Measurements from ENCODE around the gene RGS21.
"Not testable (repeated sequence)": the region's sequence is repeated elsewhere in the genome, so short reads cannot be mapped to it uniquely, and the experiment has no call there.

Gene RGS21

GRCh38 chr1:192316942-192317450 lies at the start of gene RGS21:
Gene RGS21, plus strand, starts transcription at chr1:192316992. Its CDS starts 26,045 bp downstream, at chr1:192343037.
- DNase-seq, result no peak

DNA sequence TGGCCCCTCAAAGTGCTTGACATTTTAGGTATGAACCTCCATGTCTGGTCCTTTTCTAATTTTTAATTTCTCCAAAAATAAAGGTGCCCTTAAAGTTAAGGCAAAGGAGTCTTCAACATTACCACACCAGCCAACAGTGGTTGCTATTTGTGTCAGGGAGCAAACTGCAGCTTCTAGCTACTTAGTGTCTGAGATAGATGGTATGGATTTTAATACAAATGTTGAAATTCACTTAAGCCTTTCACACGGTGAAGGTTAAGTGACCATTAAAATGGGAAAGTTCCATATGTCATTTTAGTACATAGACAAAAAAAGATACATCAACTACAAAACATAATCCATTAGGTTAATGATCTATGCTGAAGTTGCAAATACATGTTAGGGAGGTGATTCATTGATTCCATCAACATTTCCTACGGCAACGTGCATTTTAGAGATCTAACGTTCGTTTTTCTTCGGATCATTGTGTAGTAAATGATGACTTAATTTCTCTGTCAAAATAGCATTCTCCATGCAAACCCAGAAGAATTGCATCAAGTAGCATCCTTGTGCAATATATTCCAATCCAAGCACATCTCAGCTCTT lies 48.2 kb upstream of the RGS21 start:
- DNase-seq, result no peak

- no peak for DNase-seq
These were observed 46.4 kb upstream of the RGS21 start for GRCh38 chr1:192270398-192270797.

- DNase-seq, result no peak
These were observed 44.1 kb upstream of the RGS21 start for GRCh38 chr1:192272732-192273131.

DNA sequence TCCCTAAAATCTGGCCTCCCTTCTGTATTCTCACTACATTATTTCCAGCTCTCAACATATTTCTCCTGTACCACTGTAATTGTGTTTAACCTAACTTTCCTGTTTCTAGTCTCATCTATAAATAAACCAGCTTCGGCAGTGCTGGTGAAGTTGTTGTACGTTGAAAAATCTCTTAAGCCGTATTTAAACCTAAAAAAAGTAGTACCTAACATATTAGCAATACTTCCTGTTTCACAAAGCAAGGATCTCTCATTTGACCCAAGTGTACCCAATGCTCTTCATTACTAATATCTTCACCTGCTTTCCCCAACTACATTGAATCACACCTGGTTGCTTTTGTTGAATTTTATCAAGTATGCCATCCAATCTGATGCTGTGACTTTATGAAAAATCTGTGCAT lies 42.2 kb upstream of the RGS21 start:
- no peak for DNase-seq

DNA sequence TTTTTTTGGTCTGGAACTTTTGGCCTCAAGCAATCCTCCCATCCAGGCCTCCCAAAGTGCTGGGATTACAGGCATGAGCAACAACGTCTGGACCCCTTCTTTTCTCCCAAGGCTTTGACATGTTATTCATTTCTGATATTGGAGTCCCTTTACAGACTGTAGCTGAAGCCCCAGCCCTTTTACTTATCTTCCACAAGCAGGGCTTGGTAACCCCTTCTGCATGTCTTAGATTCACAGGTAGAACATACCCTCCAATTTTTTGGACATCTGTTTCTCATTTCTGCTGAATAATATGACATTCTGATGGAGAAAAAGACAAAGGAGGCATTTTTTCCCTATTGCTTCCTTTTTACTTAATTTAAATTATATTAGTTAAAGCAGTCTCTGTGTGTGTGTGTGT lies 39.2 kb upstream of the RGS21 start:
- DNase-seq, result no peak

GRCh38 chr1:192284927-192285326 lies 31.9 kb upstream of the RGS21 start:
- DNase-seq, result no peak

DNA sequence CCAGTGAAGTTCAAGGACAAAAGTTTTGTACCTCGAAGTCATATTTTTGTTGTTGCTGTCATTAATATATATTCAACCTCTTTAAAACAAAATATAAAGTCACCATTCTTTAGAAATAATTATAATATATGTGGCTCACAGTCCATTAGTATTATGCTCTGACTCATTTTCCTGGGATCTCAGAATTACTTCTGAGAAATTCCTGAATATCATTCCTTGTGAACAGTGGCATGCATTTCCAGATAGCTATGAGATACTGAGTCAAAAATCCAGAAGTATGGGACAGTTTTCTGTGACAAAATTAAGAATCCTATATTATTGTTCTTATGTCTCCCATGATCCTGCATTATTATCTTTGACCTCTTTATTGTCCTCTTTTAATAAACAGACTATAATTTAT lies 13.8 kb upstream of the RGS21 start:
- DNase-seq, result no peak

DNA sequence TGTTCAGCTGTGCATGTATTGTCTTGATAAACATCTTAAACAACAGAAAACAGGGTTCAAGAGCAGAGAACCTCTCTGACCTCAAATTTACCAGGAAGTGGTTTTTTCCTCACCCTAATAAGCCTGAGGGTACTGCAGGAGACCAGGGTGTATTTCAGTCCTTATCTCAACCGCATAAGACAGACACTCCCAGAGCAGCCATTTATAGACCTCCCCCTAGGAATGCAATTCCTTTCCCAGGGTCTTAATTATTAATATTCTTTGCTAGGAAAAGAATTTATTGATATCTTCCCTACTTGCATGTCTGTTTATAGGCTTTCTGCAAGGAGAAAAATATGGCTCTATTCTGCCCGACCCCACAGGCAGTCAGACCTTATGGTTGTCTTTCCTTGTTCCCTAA lies 8.5 kb upstream of the RGS21 start:
- DNase-seq, result not testable (repeated sequence)

- DNase-seq, result no peak
These were observed 5.5 kb upstream of the RGS21 start for GRCh38 chr1:192311281-192311680.

DNA sequence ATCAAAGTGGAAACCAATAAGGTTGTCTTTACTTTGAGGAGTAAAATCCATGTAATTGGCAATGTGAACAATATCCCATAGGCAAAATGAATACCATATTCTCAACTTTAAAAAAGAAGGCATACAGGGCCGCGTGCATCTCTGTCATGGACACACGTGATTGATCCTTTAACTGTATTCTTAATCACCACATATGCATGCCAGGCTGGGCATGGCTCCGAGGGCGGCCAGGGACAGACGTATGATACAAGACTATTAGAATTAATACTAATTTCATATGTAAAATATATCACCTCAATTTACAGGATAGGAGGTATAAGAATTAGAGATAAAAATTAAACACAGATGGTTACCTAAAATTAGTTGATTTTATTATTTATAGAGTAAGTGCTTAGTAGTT lies 11.2 kb downstream of the RGS21 start:
- no peak for DNase-seq

- no peak for DNase-seq
These were observed 26.1 kb downstream of the RGS21 start for GRCh38 chr1:192342842-192343241.

- DNase-seq, result no peak
These were observed 26.6 kb downstream of the RGS21 start for GRCh38 chr1:192343344-192343743.

- DNase-seq, result no peak
These were observed 32.5 kb downstream of the RGS21 start for GRCh38 chr1:192349314-192349713.

- DNase-seq, result no peak
These were observed 33.6 kb downstream of the RGS21 start for GRCh38 chr1:192350356-192350755.

GRCh38 chr1:192351550-192351949 lies 34.8 kb downstream of the RGS21 start:
- no peak for DNase-seq

GRCh38 chr1:192357924-192358323 lies 41.1 kb downstream of the RGS21 start:
- no peak for DNase-seq

DNA sequence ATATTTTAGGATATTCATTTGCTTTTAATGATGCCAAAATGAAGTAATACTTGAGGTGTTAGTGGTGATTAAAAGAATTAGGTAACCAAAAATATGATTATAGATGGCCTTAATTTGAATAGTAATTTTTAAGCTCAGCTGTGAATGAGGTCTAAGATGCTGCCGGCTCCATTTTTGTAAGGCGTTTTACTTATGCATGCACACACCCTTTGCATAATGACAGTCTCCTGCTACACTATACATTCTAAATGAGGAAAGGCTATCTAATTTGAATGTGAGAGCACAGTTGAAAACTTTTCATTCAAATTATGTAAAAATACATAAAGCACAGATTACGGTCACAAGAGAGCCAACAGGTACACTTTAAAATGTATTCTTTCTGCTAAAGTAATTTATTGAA lies 41.6 kb downstream of the RGS21 start:
- no peak for DNase-seq

DNA sequence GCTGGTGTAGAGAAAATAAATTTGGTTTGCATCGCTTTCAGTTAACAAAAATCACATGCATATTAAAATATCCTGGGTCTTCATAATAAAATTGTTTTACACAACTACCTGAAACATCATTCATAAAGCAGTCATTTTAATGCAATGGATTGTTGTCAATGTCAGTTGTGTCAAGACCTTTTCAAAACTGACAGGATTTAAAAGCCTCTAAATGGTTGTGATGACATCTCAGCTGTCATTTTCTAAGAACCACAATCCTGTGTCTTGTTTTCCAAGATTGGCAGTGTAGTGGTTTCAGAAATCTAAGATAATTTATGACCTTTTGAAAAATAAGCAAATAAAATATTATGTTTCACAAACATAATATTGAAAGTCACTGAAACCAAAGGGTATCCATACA lies 42.0 kb downstream of the RGS21 start:
- DNase-seq, result no peak

GRCh38 chr1:192363177-192363576 lies 46.4 kb downstream of the RGS21 start:
- DNase-seq, result no peak

- DNase-seq, result no peak
These were observed 50.6 kb downstream of the RGS21 start for GRCh38 chr1:192367436-192367835.

- no peak for DNase-seq
These were observed 58.5 kb downstream of the RGS21 start for GRCh38 chr1:192375306-192375705.

- no peak for DNase-seq
These were observed 59.6 kb downstream of the RGS21 start for GRCh38 chr1:192376374-192376773.

GRCh38 chr1:192378276-192378675 lies 61.5 kb downstream of the RGS21 start:
- DNase-seq, result no peak

GRCh38 chr1:192378878-192379277 lies 62.1 kb downstream of the RGS21 start:
- no peak for DNase-seq
